DMS79 treated with DMSO at 0.1 percent for 48 hours (cell line): ENCODE data around the gene RASGRP2.
A peak's percentile ranks its signal among the peaks of the same experiment; 100 is the strongest.

ENCODE experiments used
- DNase-seq: peaks from one replicate; lab custom pipeline; 2025; lab: John Stamatoyannopoulos, UW

RASGRP2 gene

DNA sequence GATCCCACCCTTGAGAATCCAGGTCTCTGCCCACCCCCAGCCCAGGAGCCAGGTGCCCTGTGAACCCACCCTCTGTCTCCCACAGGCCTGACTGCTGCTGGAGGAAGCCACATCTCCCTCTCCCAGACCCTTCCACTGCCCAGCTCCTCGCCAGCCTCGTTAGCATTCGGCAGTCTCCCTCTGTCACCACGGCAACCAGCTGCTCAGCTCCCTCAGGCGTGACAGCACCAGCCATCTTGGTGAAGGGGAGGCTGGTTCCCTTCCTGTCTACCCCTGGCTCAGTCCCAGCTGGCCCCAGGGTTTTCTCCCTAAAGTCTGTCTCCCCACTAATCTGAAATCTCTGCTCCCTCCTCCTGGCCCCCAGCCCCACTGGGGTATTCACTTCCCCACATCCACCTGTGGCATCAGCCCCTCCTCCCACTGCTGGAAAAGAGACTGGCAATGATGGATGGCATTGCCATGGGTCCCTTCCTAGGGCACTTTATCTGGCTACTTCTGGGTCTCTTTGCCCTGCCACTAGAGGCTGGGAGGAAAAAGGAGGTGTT is 49.0 kb downstream of the RASGRP2 start:
- DNase-seq, result peak; percentile 89

DNA sequence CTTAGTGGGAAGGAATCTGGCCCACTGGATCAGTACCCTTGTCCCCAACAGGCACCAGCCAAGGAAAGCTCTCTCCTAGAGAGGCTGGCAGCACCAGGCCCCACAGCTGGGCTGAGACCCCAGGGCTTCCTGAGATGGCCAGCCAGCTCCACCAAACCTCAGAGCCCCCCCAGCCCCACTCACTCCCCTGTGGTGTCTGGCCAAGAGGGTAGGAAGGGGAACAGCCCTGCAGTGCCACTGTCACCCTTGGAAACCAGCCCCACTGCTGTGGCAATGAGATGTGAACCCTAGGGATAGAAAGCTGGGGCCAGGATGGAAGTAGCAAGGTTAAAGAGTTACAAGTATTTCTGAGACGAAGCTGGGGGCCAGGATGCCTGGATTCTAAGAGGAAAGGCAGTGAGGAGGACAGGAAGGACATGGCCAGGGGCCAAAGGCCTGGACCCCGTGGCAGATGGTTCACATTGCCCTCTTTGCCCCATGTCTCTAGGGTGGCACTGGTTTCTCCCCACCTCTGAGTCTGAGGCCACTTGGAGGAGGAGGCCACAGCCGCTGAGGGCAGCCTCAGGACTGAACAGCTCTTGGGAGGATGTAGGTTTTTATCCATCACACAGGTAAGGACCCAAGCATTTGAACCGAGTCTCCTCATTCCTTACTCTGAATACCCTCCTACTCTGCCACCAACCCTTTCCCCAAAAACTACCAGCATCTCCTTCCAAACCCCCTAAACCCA is 49.8 kb downstream of the RASGRP2 start:
- no peak for DNase-seq

- no peak for DNase-seq
These were observed 51.1 kb downstream of the RASGRP2 start for GRCh38 chr11:64692764-64693331.

GRCh38 chr11:64691543-64691942 is 52.4 kb downstream of the RASGRP2 start:
- no peak for DNase-seq

DNA sequence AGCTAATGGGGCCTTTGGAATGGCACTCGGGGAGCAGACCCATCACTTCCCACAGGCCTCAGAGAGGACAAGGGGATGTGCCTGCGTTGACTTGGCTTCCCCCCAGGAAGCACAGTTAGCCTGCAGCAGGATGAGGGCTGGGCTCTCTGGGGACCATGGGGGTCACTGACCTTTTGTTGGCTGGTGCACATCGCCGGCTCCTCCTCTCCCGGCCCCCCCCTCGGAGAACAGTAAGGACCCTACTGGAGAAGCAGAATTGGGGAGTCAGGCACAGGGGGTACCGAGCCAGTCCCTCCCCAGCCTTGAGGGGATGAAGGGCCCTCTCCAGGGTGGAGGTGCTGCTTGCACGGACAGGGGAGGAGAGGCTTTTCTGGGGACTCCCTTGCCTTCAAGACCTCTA is 53.7 kb downstream of the RASGRP2 start:
- DNase-seq, result no peak

GRCh38 chr11:64688534-64688982 is 55.4 kb downstream of the RASGRP2 start:
- DNase-seq, result peak; percentile 91

DNA sequence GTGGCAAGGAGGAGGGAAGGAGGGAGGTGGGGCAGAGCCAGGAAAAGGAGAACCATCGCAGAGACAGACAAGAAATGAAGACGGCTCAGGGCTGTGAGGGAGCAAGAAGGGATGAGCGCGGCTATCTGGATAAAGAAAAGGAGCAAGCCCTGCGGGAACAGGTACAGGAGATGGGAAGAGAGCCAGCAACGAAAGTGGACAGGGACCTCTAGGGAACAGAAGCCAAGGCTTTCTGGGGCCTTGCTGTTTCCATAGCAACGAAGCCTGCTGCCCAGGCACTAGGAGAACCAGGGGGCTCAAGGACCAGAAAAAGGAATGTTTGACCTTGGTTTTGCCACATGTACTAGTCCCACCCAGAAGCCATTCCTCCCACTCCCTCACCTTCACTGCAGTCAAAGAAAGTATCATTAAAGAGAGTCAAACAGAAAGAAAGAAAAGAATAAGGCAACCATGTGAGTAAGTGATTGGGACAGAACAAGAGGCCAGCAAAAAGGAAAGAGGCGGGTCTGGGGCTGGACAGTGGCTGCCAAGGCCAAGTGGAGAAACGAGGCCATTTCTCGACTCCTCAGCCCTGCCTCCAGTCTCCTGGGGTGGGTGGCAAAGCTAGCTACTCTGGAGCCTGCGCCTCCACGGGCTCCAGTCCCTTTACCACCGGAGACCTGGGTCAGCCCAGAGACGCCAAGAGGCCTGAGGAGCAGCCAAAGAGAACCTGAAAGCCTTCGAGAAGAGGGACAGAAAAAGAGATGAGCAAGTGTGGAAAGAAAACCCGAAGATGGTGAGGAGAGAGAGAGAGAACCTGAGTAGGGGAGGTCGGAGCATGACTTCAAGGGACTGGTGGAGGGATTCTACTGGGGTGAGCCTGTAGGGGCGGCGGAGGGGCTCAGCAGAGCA is 56.1 kb downstream of the RASGRP2 start:
- no peak for DNase-seq

- DNase-seq, result no peak
These were observed 56.7 kb downstream of the RASGRP2 start for GRCh38 chr11:64687204-64687603.

DNA sequence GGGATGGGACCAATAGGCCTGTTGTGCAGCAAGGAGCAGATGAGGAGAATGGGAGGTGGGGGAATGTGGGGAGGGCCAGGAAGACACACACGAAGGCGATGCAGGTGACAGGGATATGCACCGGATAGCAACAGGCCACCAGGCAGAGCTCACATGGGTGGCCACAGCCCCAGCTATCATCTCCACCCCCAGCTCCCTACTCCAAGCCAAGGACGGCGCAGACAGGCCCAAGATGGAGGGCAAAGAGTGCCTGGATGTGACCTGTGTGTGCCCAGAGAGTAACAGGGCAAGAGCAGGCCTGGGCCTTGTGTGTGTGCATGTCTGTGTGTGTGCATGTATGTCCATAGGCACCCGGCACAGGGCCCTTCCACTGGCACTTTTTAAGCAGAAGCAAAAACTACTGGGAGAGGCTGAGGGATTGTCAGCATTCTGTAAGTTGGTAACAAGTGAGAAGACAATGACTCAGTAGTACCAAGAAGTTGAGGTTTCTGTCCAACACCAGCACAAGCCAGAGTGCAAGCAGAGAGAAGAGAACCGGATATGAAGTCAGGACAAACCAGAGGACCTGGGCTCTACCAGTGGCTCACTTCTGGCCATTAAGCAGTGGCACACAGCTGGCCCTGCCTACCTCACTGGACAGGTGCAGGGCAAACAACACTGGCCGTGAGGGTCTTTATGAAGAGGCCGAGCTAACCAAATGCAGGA is 57.3 kb downstream of the RASGRP2 start:
- no peak for DNase-seq

GRCh38 chr11:64685536-64685935 is 58.4 kb downstream of the RASGRP2 start:
- DNase-seq, result no peak

- no peak for DNase-seq
These were observed 59.6 kb downstream of the RASGRP2 start for GRCh38 chr11:64684357-64684756.

GRCh38 chr11:64681171-64681570 is 62.8 kb downstream of the RASGRP2 start:
- no peak for DNase-seq

DNA sequence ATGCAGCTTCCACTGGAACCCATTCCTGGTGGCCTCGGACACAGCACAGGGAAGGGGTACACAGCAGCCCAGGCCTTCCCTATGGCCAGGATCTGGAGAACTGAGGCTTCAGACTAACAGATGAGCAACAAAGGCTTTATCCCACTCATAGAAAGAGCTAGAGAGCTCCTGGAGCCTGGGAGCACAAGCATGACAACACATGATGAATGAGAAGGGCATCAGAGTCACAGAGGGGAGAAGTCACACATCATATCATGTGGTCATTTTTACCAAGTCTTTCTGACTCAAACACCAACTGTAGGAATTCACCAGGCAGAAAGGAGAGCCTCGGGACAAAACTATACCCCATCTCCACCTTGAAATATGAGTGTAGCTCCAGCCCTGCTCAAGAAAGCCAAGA is 64.1 kb downstream of the RASGRP2 start:
- DNase-seq, result no peak

DNA sequence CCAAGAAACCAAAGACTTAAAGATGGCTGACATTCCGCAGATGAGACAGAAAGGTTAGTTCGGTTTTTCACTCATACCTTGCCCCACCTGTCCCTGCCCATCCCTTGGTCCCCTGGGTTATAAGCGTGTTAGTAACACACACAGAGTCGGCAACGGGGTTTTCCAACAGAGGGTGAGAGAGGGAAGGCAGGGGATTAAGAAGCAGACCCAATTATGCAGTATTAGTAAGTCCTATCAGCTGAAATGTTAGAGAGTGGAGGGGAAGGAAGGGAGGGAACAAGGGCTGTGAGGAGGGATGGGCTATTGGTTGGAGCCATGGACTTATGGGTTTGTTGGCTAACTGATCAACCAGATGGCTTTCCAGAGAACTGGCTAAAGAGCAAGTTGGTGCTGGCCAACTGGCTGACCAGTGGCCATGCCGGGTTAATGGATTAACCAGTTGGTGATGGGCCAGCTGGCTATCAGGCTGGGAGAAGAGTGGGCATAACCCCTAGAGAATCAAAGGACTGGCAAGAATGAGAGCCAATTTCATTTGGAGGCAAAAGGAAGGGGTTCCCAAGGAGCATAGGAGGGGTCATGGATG is 66.4 kb downstream of the RASGRP2 start:
- DNase-seq, result no peak
